ENCODE results near the gene PSMG1. TPM values are rescaled to one million over a fixed set of nuclear protein-coding genes. Genes with fewer than 3 reads are reported as not detected.

The PSMG1 gene
- total and polyA plus RNA-seq, 2 of the 8 experiments (the other 6 are each of a cell fraction or from before 2014, with no cell fraction given): 50.7 to 93.7 TPM

GRCh38 chr21:39142972-39143371 lies 40.3 kb downstream of the PSMG1 start:
- Histone ChIP-seq H3K27me3 (replicated peaks in 1 of 4; ENCODE audit: control insufficient read depth in 3 of 4, extremely low read depth in 1 of 4, insufficient read depth in 3 of 4, low read length in 3 of 4) (no peaks in the 10 kb centered on the region), H3K4ac (replicated peaks; ENCODE audit: insufficient read length, low read depth, low read length) (no peak overlapping the region), H2BK5ac (ENCODE audit: low read depth, low read length) (no peak overlapping the region), H3K79me1 (ENCODE audit: low read depth, low read length) (no peaks in the 10 kb centered on the region), H3K23ac (ENCODE audit: insufficient read length) (no peak overlapping the region), H4K20me1 (replicated peaks in 1 of 2; ENCODE audit: control insufficient read depth in 1 of 2, insufficient read depth in 2 of 2, low read length in 2 of 2) (no peaks in the 10 kb centered on the region), H2AFZ (ENCODE audit: low read length) (no peak overlapping the region), H3K9me3 (ENCODE audit: insufficient read depth in 2 of 2, low read depth in 1 of 2, low read length in 1 of 2) (no peaks in the 10 kb centered on the region; a peak in 1 of 4 replicates), H3K79me2 (ENCODE audit: control insufficient read depth in 1 of 2, insufficient read depth in 2 of 2, low read length in 2 of 2) (no peaks in the 10 kb centered on the region), H3K4me2 (ENCODE audit: insufficient read depth in 1 of 2, low read depth in 2 of 2, low read length in 2 of 2) (no peak overlapping the region), H2BK20ac (ENCODE audit: low read length) (no peak overlapping the region), H3K4me3 (ENCODE audit: extremely low read depth in 1 of 4, insufficient read depth in 2 of 4, low read depth in 3 of 4, low read length in 4 of 4) (no peak overlapping the region), H4K91ac (replicated peaks; ENCODE audit: insufficient read length, low read length) (no peak overlapping the region), H2BK15ac (ENCODE audit: low read length) (no peak overlapping the region), H3K18ac (ENCODE audit: extremely low read depth, low read length) (no peak overlapping the region), H3K23me2 (ENCODE audit: low read depth, low read length) (no peaks in the 10 kb centered on the region), H4K8ac (ENCODE audit: extremely low read depth, insufficient read depth, low read length) (no peak overlapping the region), H4K5ac (ENCODE audit: insufficient read length, low read depth, low read length) (no peak overlapping the region), H3K14ac (ENCODE audit: insufficient read length) (no peak overlapping the region), H2AK5ac (ENCODE audit: low read depth, low read length) (no peak overlapping the region), H2BK120ac (replicated peaks; ENCODE audit: low read depth, low read length) (no peak overlapping the region), H3K27ac (ENCODE audit: low read depth, low read length) (no peak overlapping the region), H3K4me1 (replicated peaks in 1 of 4; ENCODE audit: control insufficient read depth in 3 of 4, insufficient read depth in 4 of 4, low read length in 3 of 4) (peaks cover 0 to 4% (median 0%) of the 10 kb centered on the region in 4 experiments; a peak in 1 of 7 replicates), H3K9ac (replicated peaks in 1 of 4; ENCODE audit: extremely low read depth in 1 of 4, low read depth in 3 of 4, low read length in 3 of 4) (no peak overlapping the region), H3K56ac (replicated peaks; ENCODE audit: insufficient read length, low read depth, low read length) (no peak overlapping the region), H3K36me3 (ENCODE audit: control insufficient read depth in 2 of 4, insufficient read depth in 4 of 4, low read length in 3 of 4) (no peaks in the 10 kb centered on the region), H2BK12ac (ENCODE audit: low read depth, low read length) (no peak overlapping the region)
- POLR2A ChIA-PET (ENCODE audit: partially characterized antibody): no interaction called here
- FAIRE-seq (no peak), DNase-seq (ENCODE audit: low read depth in 1 of 2, low spot score in 2 of 2) (no peak)
- 73% methylated on average over 3 of the region's 3 CpGs; no CpG with 5 or more reads in 1 of the 2 experiments for WGBS, 2 experiments (ENCODE audit: extremely low coverage in 1 of 2, insufficient coverage in 1 of 2, insufficient read length in 1 of 2, insufficient replicate concordance in 2 of 2, low coverage in 1 of 2, low lambda C conversion rate in 2 of 2, missing lambda C conversion rate in 1 of 2)
- CTCF ChIA-PET (ENCODE audit: partially characterized antibody): interaction anchor here (1.5 kb wide), 1 partner anchor 10 kb away, joined by 5 read pairs; no protein-coding TSS in a partner anchor
- no peak for TF ChIP-seq TAF1 (IDR thresholded peaks at IDR 0.05; ENCODE audit: low read depth, low read length)
- no peak for TF ChIP-seq SP2 (IDR thresholded peaks at IDR 0.05; ENCODE audit: low read length)

All from H1 (cell line).